HG02852 (cell line): ENCODE data around the gene FAM120AOS.
"Not testable (repeated sequence)": the region's sequence is repeated elsewhere in the genome, so short reads cannot be mapped to it uniquely, and the experiment has no call there.

ENCODE experiments used
- ATAC-seq: cut with Tn5 transposase; IDR thresholded peaks from one replicate; pipeline ENCODE4 v1.9.1; 2021; ENCODE audit warnings: mild to moderate bottlenecking, moderate library complexity; ENCODE audit not compliant: unreplicated experiment

The FAM120AOS gene

GRCh38 chr9:93440896-93441580, 12.3 kb downstream of the FAM120AOS start:
- no peak for ATAC-seq

GRCh38 chr9:93439301-93439700, 14.1 kb downstream of the FAM120AOS start:
- not testable (repeated sequence) for ATAC-seq

GRCh38 chr9:93437996-93438395, 15.4 kb downstream of the FAM120AOS start:
- ATAC-seq = no peak

GRCh38 chr9:93436655-93437407, 16.6 kb downstream of the FAM120AOS start:
- ATAC-seq = no peak

- ATAC-seq = no peak
Measured at GRCh38 chr9:93436218-93436617, 17.2 kb downstream of the FAM120AOS start.

GRCh38 chr9:93435386-93435785, 18.0 kb downstream of the FAM120AOS start:
- ATAC-seq = no peak

GRCh38 chr9:93434056-93434455, 19.3 kb downstream of the FAM120AOS start:
- ATAC-seq = no peak

GRCh38 chr9:93432964-93433363, 20.4 kb downstream of the FAM120AOS start:
- ATAC-seq = no peak

- no peak for ATAC-seq
Measured at GRCh38 chr9:93431539-93432105, 21.8 kb downstream of the FAM120AOS start.

- ATAC-seq = no peak
Measured at GRCh38 chr9:93427655-93428379, 25.6 kb downstream of the FAM120AOS start.

GRCh38 chr9:93422977-93423616, 30.3 kb downstream of the FAM120AOS start:
- ATAC-seq = no peak

- ATAC-seq = no peak
Measured at GRCh38 chr9:93419023-93419422, 34.4 kb downstream of the FAM120AOS start.

- ATAC-seq = no peak
Measured at GRCh38 chr9:93417538-93417937, 35.8 kb downstream of the FAM120AOS start.

GRCh38 chr9:93416530-93417235, 36.7 kb downstream of the FAM120AOS start:
- no peak for ATAC-seq

GRCh38 chr9:93415176-93415690, 38.1 kb downstream of the FAM120AOS start:
- no peak for ATAC-seq

- no peak for ATAC-seq
Measured at GRCh38 chr9:93413530-93413929, 39.9 kb downstream of the FAM120AOS start.

- no peak for ATAC-seq
Measured at GRCh38 chr9:93406371-93406770, 47.0 kb downstream of the FAM120AOS start.

- no peak for ATAC-seq
Measured at GRCh38 chr9:93398471-93398870, 54.9 kb downstream of the FAM120AOS start.

GRCh38 chr9:93397661-93398373, 55.6 kb downstream of the FAM120AOS start:
- no peak for ATAC-seq
